B cell (primary cell): Measurements from ENCODE around the gene GCDH. TPM values are rescaled to one million over a fixed set of nuclear protein-coding genes. Genes with fewer than 3 reads are reported as not detected.
"Not testable (repeated sequence)": the region's sequence is repeated elsewhere in the genome, so short reads cannot be mapped to it uniquely, and the experiment has no call there.

Source experiments
- ATAC-seq: fragments of 200-7000 bp; cut with Tn5 transposase; one replicate; pipeline ENCODE4 v1.10.0; 2021; ENCODE audit warnings: low read depth, mild to moderate bottlenecking, moderate number of reproducible peaks, moderate library complexity
- CTCF ChIA-PET: fragments of 350-600 bp; sonication (Branson Sonifier 250); formaldehyde crosslinking; loops from one replicate; lab custom pipeline; 2021; ENCODE audit warnings: antibody characterized with exemption, inconsistent platforms; lab: Charles Lee
- POLR2A ChIA-PET: fragments of 350-600 bp; sonication (Branson Sonifier 250); formaldehyde crosslinking; loops from one replicate; lab custom pipeline; 2021; ENCODE audit warnings: antibody characterized with exemption; lab: Charles Lee
- DNase-seq: peaks from one replicate; pipeline ENCODE4 v3.0.0; 2013
- H2AFZ ChIP-seq: 2 replicates; pipeline ENCODE4 v1.6.1; 2012; ENCODE audit warnings: mild to moderate bottlenecking, low read depth, low read length; ENCODE audit not compliant: insufficient read depth, poor library complexity, severe bottlenecking
- H3K27ac ChIP-seq, 2 donors: 1 replicate in 1 of 2; 2 replicates in 1 of 2; pipeline ENCODE4 v1.5.1; 2012 to 2013; ENCODE audit warnings: low read length in 2 of 2, mild to moderate bottlenecking in 2 of 2, moderate library complexity in 1 of 2
- H3K27me3 ChIP-seq, 4 experiments: fragments of 200-600 bp in 1 of 4; sonication (generic) in 1 of 4; replicated peaks in 1 of 4; 1 replicate in 2 of 4; 2 replicates in 2 of 4; pipeline versions ENCODE4 v1.6.1 to v1.7.0; 2013 to 2016; ENCODE audit warnings: low read length in 3 of 4, mild to moderate bottlenecking in 2 of 4, mixed read lengths in 1 of 4, moderate library complexity in 1 of 4; ENCODE audit not compliant: insufficient read depth in 4 of 4, control insufficient read depth in 3 of 4; ENCODE audit errors: control extremely low read depth in 1 of 4
- H3K36me3 ChIP-seq, 2 experiments: replicated peaks in 1 of 2; 1 replicate in 1 of 2; 2 replicates in 1 of 2; pipeline versions ENCODE4 v1.6.1 to v1.7.1; 2013; ENCODE audit warnings: low read length in 1 of 2; ENCODE audit not compliant: insufficient read depth in 2 of 2, control insufficient read depth in 1 of 2; ENCODE audit errors: control extremely low read depth in 1 of 2, extremely low read depth in 1 of 2
- H3K4me1 ChIP-seq, 2 donors: fragments of 200-600 bp in 1 of 2; sonication (generic) in 1 of 2; 1 replicate in 1 of 2; 2 replicates in 1 of 2; pipeline versions ENCODE4 v1.5.1 to v1.6.1; 2013 to 2017; ENCODE audit warnings: low read length in 2 of 2; ENCODE audit not compliant: control insufficient read depth in 2 of 2, insufficient read depth in 2 of 2
- H3K4me2 ChIP-seq: replicated peaks from 2 replicates; pipeline ENCODE3; 2012; ENCODE audit warnings: mild to moderate bottlenecking, low read depth, low read length; ENCODE audit not compliant: poor library complexity, severe bottlenecking
- H3K4me3 ChIP-seq, 5 experiments: fragments of 200-600 bp in 1 of 5; sonication (generic) in 1 of 5; 1 replicate in 3 of 5; 2 replicates in 2 of 5; pipeline versions ENCODE4 v1.5.1 to v1.7.0; 2011 to 2016; ENCODE audit warnings: low read length in 4 of 5, mild to moderate bottlenecking in 4 of 5, low read depth in 2 of 5, control low read depth in 1 of 5, moderate library complexity in 1 of 5; ENCODE audit not compliant: insufficient read depth in 1 of 5; ENCODE audit errors: control extremely low read depth in 1 of 5, extremely low read depth in 1 of 5
- H3K79me2 ChIP-seq: fragments of 200-600 bp; sonication (generic); one replicate; pipeline ENCODE4 v1.6.0; 2016; ENCODE audit warnings: low read length; ENCODE audit not compliant: control insufficient read depth, insufficient read depth
- H3K9ac ChIP-seq: fragments of 200-600 bp; sonication (generic); 2 replicates; pipeline ENCODE4 v1.6.1; 2017; ENCODE audit warnings: mild to moderate bottlenecking, low read length, moderate library complexity
- H3K9me3 ChIP-seq, 3 donors: one replicate each; pipeline versions ENCODE4 v1.6.1 to v1.7.1; 2013; ENCODE audit warnings: low read length in 2 of 3; ENCODE audit not compliant: control insufficient read depth in 2 of 3, insufficient read depth in 1 of 3; ENCODE audit errors: control extremely low read depth in 1 of 3
- H4K20me1 ChIP-seq: 2 replicates; pipeline ENCODE4 v1.6.0; 2012; ENCODE audit warnings: mild to moderate bottlenecking, low read length; ENCODE audit not compliant: insufficient read depth, control insufficient read depth, poor library complexity, severe bottlenecking
- H3K27ac Mint-ChIP-seq: one replicate; pipeline ENCODE4 v1.8.0; 2021; ENCODE audit warnings: mixed read lengths
- H3K27me3 Mint-ChIP-seq: one replicate; pipeline ENCODE4 v1.8.0; 2021; ENCODE audit warnings: mixed read lengths
- H3K4me1 Mint-ChIP-seq: one replicate; pipeline ENCODE4 v1.8.0; 2021; ENCODE audit warnings: mixed read lengths
- H3K4me3 Mint-ChIP-seq: one replicate; pipeline ENCODE4 v1.8.0; 2021; ENCODE audit warnings: mixed read lengths
- H3K9me3 Mint-ChIP-seq: one replicate; pipeline ENCODE4 v1.8.0; 2022; ENCODE audit warnings: mixed read lengths; ENCODE audit not compliant: insufficient read depth
- CTCF ChIP-seq: fragments of 200-600 bp; IDR thresholded peaks from one replicate; pipeline ENCODE4 v1.8.0; 2022; ENCODE audit warnings: antibody characterized with exemption, mild to moderate bottlenecking
- EZH2 ChIP-seq: IDR thresholded peaks from 2 replicates; pipeline ENCODE4 v1.6.1; 2012; ENCODE audit warnings: borderline replicate concordance, low read depth, mild to moderate bottlenecking, moderate library complexity, low read length; ENCODE audit not compliant: insufficient read depth, poor library complexity, severe bottlenecking
- WGBS: methylation state at CpG from one replicate; pipeline ENCODE4 v1.1.5; 2013; ENCODE audit warnings: missing lambda C conversion rate; ENCODE audit not compliant: insufficient coverage; 5-methylcytosine and 5-hydroxymethylcytosine counted together
- intact Hi-C: fragments of 100-400 bp; cut with micrococcal nuclease; formaldehyde crosslinking; loops from one replicate; pipeline ENCODE4 v1.10.0; 2022
- polyA plus RNA-seq: library from polyadenylated mRNA; depleted of rRNA; stranded (reverse); fragments of >200 nt; gene quantifications from 2 replicates; pipeline ENCODE4 v1.2.3, GENCODE V29; 2012
- total RNA-seq, 2 donors: library from RNA; stranded (reverse); fragments of 120-200 nt in 1 of 2; gene quantifications; 1 replicate in 1 of 2; 2 replicates in 1 of 2; pipeline versions ENCODE4 v1.2.3 to v1.2.4, GENCODE V29; 2013 to 2022

Gene GCDH
- total and polyA plus RNA-seq, 2 donors (not counting 1 experiment from before 2014, with no cell fraction given) = 48.9 to 61.2 TPM

GRCh38 chr19:12846613-12847012, 44.3 kb upstream of the GCDH start:
- not testable (repeated sequence) for ATAC-seq, H2AFZ ChIP-seq, H4K20me1 ChIP-seq, H3K4me2 ChIP-seq, H3K9ac ChIP-seq, DNase-seq, H3K4me1 Mint-ChIP-seq, H3K36me3 ChIP-seq, H3K9me3 Mint-ChIP-seq, H3K4me3 Mint-ChIP-seq, H3K4me3 ChIP-seq, H3K27ac Mint-ChIP-seq, H3K27ac ChIP-seq, H3K79me2 ChIP-seq, H3K9me3 ChIP-seq
- H3K4me1 ChIP-seq = peaks cover 10 to 13% of the 10 kb centered on the region in 2 donors
- 49% methylated on average over 2 of the region's 7 CpGs for WGBS
- intact Hi-C loops = loop anchor here (1.0 to 2.0 kb wide), 5 partner anchors 50 to 282 kb away; no protein-coding TSS in a partner anchor
- ChIA-PET CTCF (interaction anchor here (0.7 to 9.9 kb wide), 33 partner anchors 9 to 283 kb away, joined by 3 to 353 read pairs (median 5); partner anchors contain the start of genes BEST2, DNASE2, FARSA and HOOK2), POLR2A (interaction anchor here (0.6 to 1.1 kb wide), 4 partner anchors 27 to 84 kb away, joined by 3 to 8 read pairs (median 4); no protein-coding TSS in a partner anchor)
- H3K27me3 ChIP-seq = peaks cover 0 to 53% (median 17%) of the 10 kb centered on the region in 4 experiments
- peaks cover 36% of the 10 kb centered on the region for H3K27me3 Mint-ChIP-seq

GRCh38 chr19:12847159-12848139, 43.5 kb upstream of the GCDH start:
- TF ChIP-seq CTCF = peak; percentile 100
- TF ChIP-seq EZH2 = no peak
- Histone ChIP-seq H3K27ac (no peak overlapping the region), H3K36me3 (no peaks in the 10 kb centered on the region), H3K4me2 (peak overlapping the region; percentile 75), H3K9ac (peak overlapping the region; percentile 46), H3K4me1 (peaks cover 10% of the 10 kb centered on the region in 2 donors), H3K9me3 (no peaks in the 10 kb centered on the region), H4K20me1 (no peaks in the 10 kb centered on the region), H3K79me2 (no peaks in the 10 kb centered on the region), H3K27me3 (peaks cover 0 to 46% (median 12%) of the 10 kb centered on the region in 4 experiments), H2AFZ (peak overlapping the region; percentile 71), H3K4me3 (peak overlapping the region in 4 of 5 experiments; percentile 18 to 35 (median 22))
- ChIA-PET POLR2A (interaction anchor here (0.6 to 1.1 kb wide), 4 partner anchors 24 to 85 kb away, joined by 3 to 8 read pairs (median 3); partner anchors contain the start of gene DNASE2), CTCF (interaction anchor here (0.5 to 9.9 kb wide), 49 partner anchors 8 to 371 kb away, joined by 3 to 353 read pairs (median 5); partner anchors contain the start of genes BEST2, DNASE2, FARSA and GCDH)
- no peaks in the 10 kb centered on the region for H3K9me3 Mint-ChIP-seq
- H3K4me1 Mint-ChIP-seq = peaks cover 6% of the 10 kb centered on the region
- intact Hi-C loops = loop anchor here (1.0 to 2.0 kb wide), 5 partner anchors 51 to 283 kb away; no protein-coding TSS in a partner anchor
- H3K4me3 Mint-ChIP-seq = peak overlapping the region; percentile 55
- no peak overlapping the region for H3K27ac Mint-ChIP-seq
- WGBS = 11% methylated on average over 69 of the region's 69 CpGs
- H3K27me3 Mint-ChIP-seq = peaks cover 30% of the 10 kb centered on the region
- peak; percentile 99 for ATAC-seq
- DNase-seq = peak; percentile 87
